Measurements from ENCODE around the gene CDO1. TPM values are rescaled to one million over a fixed set of nuclear protein-coding genes. Genes with fewer than 3 reads are reported as not detected.
A peak's percentile ranks its signal among the peaks of the same experiment; 100 is the strongest.

The CDO1 gene
- polyA plus RNA-seq (2012; ENCODE audit: insufficient read depth, insufficient read length, low read depth), result not detected

GRCh38 chr5:115816226-115817081 lies at the start of gene CDO1:
CDO1 (minus strand) TSS chr5:115816659; CDS start chr5:115816397, 262 bp downstream.
- peak; percentile 29 for DNase-seq
- Histone ChIP-seq H3K36me3 (no peaks in the 10 kb centered on the region), H3K4me3 (ENCODE audit: low read depth, low read length) (peak within 1 kb of the TSS; percentile 33), H3K9me3 (no peaks in the 10 kb centered on the region), H3K27me3 (peaks cover 72% of the 10 kb centered on the region), H3K4me1 (no peaks in the 10 kb centered on the region)
- no peak for TF ChIP-seq CTCF (IDR thresholded peaks at IDR 0.05; ENCODE audit: low read depth, low read length)

- no peak for TF ChIP-seq CTCF (IDR thresholded peaks at IDR 0.05; ENCODE audit: low read depth, low read length)
- H3K27me3 ChIP-seq, result no peaks in the 10 kb centered on the region
- H3K9me3 ChIP-seq, result no peaks in the 10 kb centered on the region
- no peak for DNase-seq
- no peaks in the 10 kb centered on the region for H3K36me3 ChIP-seq
- H3K4me3 ChIP-seq (ENCODE audit: low read depth, low read length), result no peak overlapping the region
- H3K4me1 ChIP-seq, result no peaks in the 10 kb centered on the region
These were observed 42.9 kb upstream of the CDO1 start for GRCh38 chr5:115859378-115859777.

- no peak for DNase-seq
- Histone ChIP-seq H3K27me3 (no peaks in the 10 kb centered on the region), H3K36me3 (no peaks in the 10 kb centered on the region), H3K4me3 (ENCODE audit: low read depth, low read length) (no peak overlapping the region), H3K4me1 (no peaks in the 10 kb centered on the region), H3K9me3 (no peaks in the 10 kb centered on the region)
- TF ChIP-seq CTCF (IDR thresholded peaks at IDR 0.05; ENCODE audit: low read depth, low read length), result no peak
These were observed 41.9 kb upstream of the CDO1 start for GRCh38 chr5:115858396-115858795.

GRCh38 chr5:115857626-115858349 lies 41.3 kb upstream of the CDO1 start:
- Histone ChIP-seq H3K27me3 (no peaks in the 10 kb centered on the region), H3K36me3 (no peaks in the 10 kb centered on the region), H3K4me1 (no peaks in the 10 kb centered on the region), H3K4me3 (ENCODE audit: low read depth, low read length) (no peak overlapping the region), H3K9me3 (no peaks in the 10 kb centered on the region)
- TF ChIP-seq CTCF (IDR thresholded peaks at IDR 0.05; ENCODE audit: low read depth, low read length), result no peak
- DNase-seq, result no peak

GRCh38 chr5:115857057-115857479 lies 40.6 kb upstream of the CDO1 start:
- Histone ChIP-seq H3K27me3 (no peaks in the 10 kb centered on the region), H3K9me3 (no peaks in the 10 kb centered on the region), H3K4me1 (no peaks in the 10 kb centered on the region), H3K4me3 (ENCODE audit: low read depth, low read length) (no peak overlapping the region), H3K36me3 (no peaks in the 10 kb centered on the region)
- no peak for TF ChIP-seq CTCF (IDR thresholded peaks at IDR 0.05; ENCODE audit: low read depth, low read length)
- no peak for DNase-seq

Measured in BE2C (cell line).